Liver (tissue), 3 donors: Measurements from ENCODE around the gene MGST3.

Experiments used
- ATF3 ChIP-seq: IDR thresholded peaks from 2 replicates; pipeline ENCODE4 v1.6.1; 2016; ENCODE audit warnings: antibody characterized with exemption
- CTCF ChIP-seq: fragments of 150-350 bp; IDR thresholded peaks from 2 replicates; pipeline ENCODE4 v1.5.1; 2017; ENCODE audit warnings: improper control_type of control experiment, low read depth, low read length; ENCODE audit not compliant: missing input control
- REST ChIP-seq: IDR thresholded peaks from 2 replicates; pipeline ENCODE4 v1.6.1; 2016; ENCODE audit warnings: antibody characterized with exemption, mild to moderate bottlenecking
- TAF1 ChIP-seq: conservative IDR thresholded peaks from 2 replicates; pipeline ENCODE4 v1.6.1; 2016; ENCODE audit warnings: antibody characterized with exemption, mild to moderate bottlenecking
- YY1 ChIP-seq: IDR thresholded peaks from 2 replicates; pipeline ENCODE4 v1.6.1; 2016; ENCODE audit warnings: antibody characterized with exemption, mild to moderate bottlenecking
- ZBTB33 ChIP-seq: IDR thresholded peaks from 2 replicates; pipeline ENCODE4 v1.6.1; 2016; ENCODE audit warnings: antibody characterized with exemption
- donor health status: healthy.
- donor health status: healthy.

- TF ChIP-seq CTCF (no peak), YY1 (no peak), ATF3 (no peak), ZBTB33 (no peak), REST (no peak), TAF1 (no peak)
Observed at GRCh38 chr1:165586398-165586797, 44.6 kb upstream of the MGST3 start.
